ENCODE results near the gene CRMP1.

CRMP1 gene

GRCh38 chr4:5825321-5826041, 67.4 kb downstream of the CRMP1 start:
- TF ChIP-seq, protein P1, sequence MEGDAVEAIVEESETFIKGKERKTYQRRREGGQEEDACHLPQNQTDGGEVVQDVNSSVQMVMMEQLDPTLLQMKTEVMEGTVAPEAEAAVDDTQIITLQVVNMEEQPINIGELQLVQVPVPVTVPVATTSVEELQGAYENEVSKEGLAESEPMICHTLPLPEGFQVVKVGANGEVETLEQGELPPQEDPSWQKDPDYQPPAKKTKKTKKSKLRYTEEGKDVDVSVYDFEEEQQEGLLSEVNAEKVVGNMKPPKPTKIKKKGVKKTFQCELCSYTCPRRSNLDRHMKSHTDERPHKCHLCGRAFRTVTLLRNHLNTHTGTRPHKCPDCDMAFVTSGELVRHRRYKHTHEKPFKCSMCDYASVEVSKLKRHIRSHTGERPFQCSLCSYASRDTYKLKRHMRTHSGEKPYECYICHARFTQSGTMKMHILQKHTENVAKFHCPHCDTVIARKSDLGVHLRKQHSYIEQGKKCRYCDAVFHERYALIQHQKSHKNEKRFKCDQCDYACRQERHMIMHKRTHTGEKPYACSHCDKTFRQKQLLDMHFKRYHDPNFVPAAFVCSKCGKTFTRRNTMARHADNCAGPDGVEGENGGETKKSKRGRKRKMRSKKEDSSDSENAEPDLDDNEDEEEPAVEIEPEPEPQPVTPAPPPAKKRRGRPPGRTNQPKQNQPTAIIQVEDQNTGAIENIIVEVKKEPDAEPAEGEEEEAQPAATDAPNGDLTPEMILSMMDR (IDR thresholded peaks at IDR 0.05; ENCODE audit: extremely low read depth, missing control alignments), result no peak
- DNase-seq (ENCODE audit: low spot score), result no peak

DNA sequence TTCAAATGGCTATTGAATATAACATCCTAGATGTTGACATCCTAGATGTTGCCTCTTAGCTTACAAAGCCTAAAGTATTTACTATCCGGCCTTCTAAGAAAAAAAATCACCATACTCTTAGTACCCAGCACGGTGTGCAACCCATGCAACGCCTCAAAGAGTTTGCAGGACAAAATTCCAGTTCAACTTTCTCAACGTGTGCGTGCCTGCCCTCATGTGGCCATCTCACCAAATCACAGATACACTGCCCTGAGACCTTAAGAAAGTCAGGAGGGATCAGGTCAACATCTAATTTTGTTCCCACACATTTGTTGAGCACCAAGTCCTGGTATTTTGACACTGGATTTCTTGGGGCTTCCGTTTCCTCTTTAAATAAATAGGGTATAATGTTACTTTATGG, 68.3 kb downstream of the CRMP1 start:
- TF ChIP-seq, protein P1 (IDR thresholded peaks at IDR 0.05; ENCODE audit: extremely low read depth, missing control alignments), result peak; percentile 28
- DNase-seq (ENCODE audit: low spot score), result peak; percentile 43

GRCh38 chr4:5824227-5824626, 68.7 kb downstream of the CRMP1 start:
- no peak for DNase-seq (ENCODE audit: low spot score)
- TF ChIP-seq, protein P1 (IDR thresholded peaks at IDR 0.05; ENCODE audit: extremely low read depth, missing control alignments), result no peak

DNA sequence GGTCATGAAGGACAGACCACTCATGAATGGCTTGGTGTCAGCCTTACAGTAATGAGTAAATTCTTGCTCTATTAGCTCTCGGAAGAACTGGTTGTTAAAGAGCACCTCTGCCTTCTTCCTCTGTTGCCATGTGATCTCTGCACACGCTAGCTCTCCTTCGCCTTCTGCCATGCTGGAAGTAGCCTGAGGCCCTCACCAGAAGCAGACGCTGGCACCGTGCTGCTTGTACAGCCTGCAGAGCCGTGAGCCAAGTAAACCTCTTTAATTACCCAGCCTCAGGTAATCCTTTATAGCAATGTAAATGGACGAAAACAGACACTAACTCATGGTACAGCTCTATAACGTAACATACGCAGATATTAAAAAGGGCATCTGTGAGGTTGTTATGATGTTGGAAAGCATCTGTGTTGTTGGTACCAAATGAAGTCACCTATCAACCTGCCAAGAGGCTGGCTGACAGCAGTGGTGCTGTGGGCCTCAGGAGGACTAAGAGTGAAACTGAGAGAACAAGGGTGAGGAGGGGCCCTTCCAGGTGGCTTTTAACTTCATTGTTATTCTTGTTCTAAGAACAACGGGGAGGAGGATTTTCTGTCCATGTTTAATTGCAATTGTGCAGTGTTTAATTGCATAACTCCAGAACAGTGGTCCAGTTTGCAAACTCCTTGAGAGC, 69.2 kb downstream of the CRMP1 start:
- TF ChIP-seq, protein P1 (IDR thresholded peaks at IDR 0.05; ENCODE audit: extremely low read depth, missing control alignments), result no peak
- no peak for DNase-seq (ENCODE audit: low spot score)

- no peak for DNase-seq (ENCODE audit: low spot score)
- TF ChIP-seq, protein P1 (IDR thresholded peaks at IDR 0.05; ENCODE audit: extremely low read depth, missing control alignments), result no peak
Observed at GRCh38 chr4:5822619-5823018, 70.3 kb downstream of the CRMP1 start.

GRCh38 chr4:5821665-5822358, 71.1 kb downstream of the CRMP1 start:
- DNase-seq (ENCODE audit: low spot score), result no peak

More at GRCh38 chr4:5821665-5822358, 71.1 kb downstream of the CRMP1 start:
- TF ChIP-seq, protein P1 (IDR thresholded peaks at IDR 0.05; ENCODE audit: extremely low read depth, missing control alignments), result peak; percentile 25
